Kidney (tissue), 14 donors: ENCODE results near the gene SLC35B4. TPM values are rescaled to one million over a fixed set of nuclear protein-coding genes. Genes with fewer than 3 reads are reported as not detected.

Experiments used
- DNase-seq, 5 donors: peaks; one replicate each; pipeline ENCODE4 v3.0.0-alpha.2; 2013 to 2020
- FAIRE-seq: peaks from 2 replicates; lab custom pipeline; 2012; peaks lifted over from hg19 to GRCh38; lab: Jason Lieb, UNC
- H3K27ac ChIP-seq, 2 donors: one replicate each; pipeline ENCODE4 v1.7.0; 2013; ENCODE audit warnings: low read depth in 2 of 2, low read length in 2 of 2, inconsistent platforms in 1 of 2
- H3K27me3 ChIP-seq: one replicate; pipeline ENCODE4 v1.7.1; 2013; ENCODE audit warnings: low read length, inconsistent platforms; ENCODE audit not compliant: control insufficient read depth, insufficient read depth
- H3K36me3 ChIP-seq, 3 donors: one replicate each; pipeline versions ENCODE4 v1.7.0 to v1.7.1; 2013; ENCODE audit warnings: low read length in 3 of 3, control low read depth in 1 of 3, inconsistent platforms in 1 of 3; ENCODE audit not compliant: insufficient read depth in 3 of 3, control insufficient read depth in 2 of 3
- H3K4me1 ChIP-seq, 3 donors: one replicate each; pipeline versions ENCODE4 v1.7.0 to v1.7.1; 2013; ENCODE audit warnings: low read length in 3 of 3, inconsistent platforms in 1 of 3, low read depth in 1 of 3; ENCODE audit not compliant: control insufficient read depth in 2 of 3, insufficient read depth in 2 of 3
- H3K4me3 ChIP-seq, 3 donors: one replicate each; pipeline versions ENCODE4 v1.7.0 to v1.8.1; 2013; ENCODE audit warnings: low read length in 3 of 3, control low read depth in 1 of 3, inconsistent platforms in 1 of 3
- H3K9ac ChIP-seq, 3 donors: one replicate each; pipeline versions ENCODE4 v1.7.0 to v1.7.1; 2013; ENCODE audit warnings: low read length in 3 of 3, control low read depth in 1 of 3, inconsistent platforms in 1 of 3
- H3K9me3 ChIP-seq, 3 donors: one replicate each; pipeline versions ENCODE4 v1.7.0 to v1.7.1; 2013; ENCODE audit warnings: low read length in 3 of 3, control low read depth in 1 of 3, inconsistent platforms in 1 of 3; ENCODE audit not compliant: control insufficient read depth in 2 of 3, insufficient read depth in 1 of 3
- CTCF ChIP-seq: IDR thresholded peaks from 3 replicates; pipeline ENCODE4 v1.5.1; 2012; ENCODE audit warnings: mild to moderate bottlenecking, moderate library complexity, borderline replicate concordance; ENCODE audit not compliant: insufficient read depth; ENCODE audit errors: extremely low read depth
- intact Hi-C: fragments of 100-400 bp; cut with DNase I; formaldehyde crosslinking; loops from one replicate; pipeline ENCODE4 v1.11.1; 2022
- polyA plus RNA-seq: library from polyadenylated mRNA; stranded (reverse); fragments of 350-450 nt; fragmentation: Illumina TruSeq; extraction: RNeasy Lipid Tissue Mini Kit (QIAGEN cat#74804); gene quantifications from one replicate; pipeline ENCODE4 v1.2.3, GENCODE V29; 2014; ENCODE audit warnings: low read depth, low replicate concordance; ENCODE audit not compliant: insufficient read depth
- total RNA-seq: library from RNA; stranded (reverse); fragmentation: NEBNext Ultra II Directional; extraction: Animal tissue kit (Norgen Biotek cat#: 25700); gene quantifications from one replicate; pipeline ENCODE4 v1.2.1, GENCODE V29; 2021
- donor health status: control.
- donor health status: control.
- donor health status: control.
- donor health status: control.
- donor health status: control.
- donor health status: DM: yes; HTN: yes; CAD: no.
- donor health status: Normal renal cell carcinoma (clear cell type).

SLC35B4 gene
- total and polyA plus RNA-seq, 2 donors from 2014 or later = 12.9 to 19.6 TPM

GRCh38 chr7:134339475-134339874 lies 22.7 kb upstream of the SLC35B4 start:
- no peaks in the 10 kb centered on the region for H3K27me3 ChIP-seq
- H3K36me3 ChIP-seq = no peaks in the 10 kb centered on the region
- H3K27ac ChIP-seq = no peak overlapping the region
- TF ChIP-seq CTCF = no peak
- H3K4me1 ChIP-seq = no peaks in the 10 kb centered on the region
- intact Hi-C loops = no loop called here
- H3K4me3 ChIP-seq = no peak overlapping the region
- no peaks in the 10 kb centered on the region for H3K9me3 ChIP-seq
- DNase-seq = no peak
- no peak for FAIRE-seq
- no peak overlapping the region for H3K9ac ChIP-seq

- Histone ChIP-seq H3K27me3 (no peaks in the 10 kb centered on the region), H3K9me3 (no peaks in the 10 kb centered on the region), H3K36me3 (no peaks in the 10 kb centered on the region), H3K9ac (no peak overlapping the region), H3K4me3 (no peak overlapping the region), H3K27ac (no peak overlapping the region), H3K4me1 (no peaks in the 10 kb centered on the region)
- FAIRE-seq (no peak), DNase-seq (no peak)
- intact Hi-C loops = no loop called here
- TF ChIP-seq CTCF = no peak
Observed at GRCh38 chr7:134337980-134338379, 21.2 kb upstream of the SLC35B4 start.

- H3K4me3 ChIP-seq = no peak overlapping the region
- intact Hi-C loops = no loop called here
- FAIRE-seq (no peak), DNase-seq (no peak)
- no peak overlapping the region for H3K27ac ChIP-seq
- no peaks in the 10 kb centered on the region for H3K4me1 ChIP-seq
- no peaks in the 10 kb centered on the region for H3K36me3 ChIP-seq
- H3K9ac ChIP-seq = no peak overlapping the region
- no peaks in the 10 kb centered on the region for H3K9me3 ChIP-seq
- TF ChIP-seq CTCF = no peak
- H3K27me3 ChIP-seq = no peaks in the 10 kb centered on the region
Observed at GRCh38 chr7:134334408-134334807, 17.7 kb upstream of the SLC35B4 start.

- FAIRE-seq (no peak), DNase-seq (no peak)
- intact Hi-C loops = no loop called here
- Histone ChIP-seq H3K9ac (no peak overlapping the region), H3K27me3 (no peaks in the 10 kb centered on the region), H3K36me3 (no peaks in the 10 kb centered on the region), H3K4me3 (no peak overlapping the region), H3K4me1 (no peaks in the 10 kb centered on the region), H3K9me3 (no peaks in the 10 kb centered on the region), H3K27ac (no peak overlapping the region)
- TF ChIP-seq CTCF = no peak
Observed at GRCh38 chr7:134333943-134334342, 17.2 kb upstream of the SLC35B4 start.
